ENCODE data around the gene PRRC2B. TPM values are rescaled to one million over a fixed set of nuclear protein-coding genes. Genes with fewer than 3 reads are reported as not detected.
A peak's percentile ranks its signal among the peaks of the same experiment; 100 is the strongest.
"Not testable (repeated sequence)": the region's sequence is repeated elsewhere in the genome, so short reads cannot be mapped to it uniquely, and the experiment has no call there.

PRRC2B gene
- total RNA-seq, 1 donor from 2014 or later: 103 TPM

GRCh38 chr9:131395157-131396098, 1.5 kb downstream of the PRRC2B start:
- Mint-ChIP-seq H3K9me3 (no peaks in the 10 kb centered on the region), H3K36me3 (ENCODE audit: low read depth) (peaks cover 13% of the 10 kb centered on the region), H3K4me3 (peak overlapping the region; percentile 89), H3K27me3 (ENCODE audit: insufficient read depth) (peaks cover 21% of the 10 kb centered on the region), H3K4me1 (ENCODE audit: low read depth) (peaks cover 58% of the 10 kb centered on the region), H3K27ac (peak overlapping the region; percentile 93)
- peak; percentile 76 for DNase-seq (ENCODE audit: low spot score)
- intact Hi-C loops (cut with micrococcal nuclease): loop anchor here (1.0 to 10.0 kb wide), 11 partner anchors 12 to 959 kb away; partner anchors contain the start of genes NUP214 and SETX

GRCh38 chr9:131396099-131396479, 2.2 kb downstream of the PRRC2B start:
- DNase-seq (ENCODE audit: low spot score): not testable (repeated sequence)

GRCh38 chr9:131396626-131397025, 2.7 kb downstream of the PRRC2B start:
- Mint-ChIP-seq H3K27ac (peak overlapping the region; percentile 76), H3K4me3 (peak overlapping the region; percentile 89), H3K4me1 (ENCODE audit: low read depth) (peaks cover 69% of the 10 kb centered on the region), H3K9me3 (no peaks in the 10 kb centered on the region), H3K27me3 (ENCODE audit: insufficient read depth) (peaks cover 11% of the 10 kb centered on the region), H3K36me3 (ENCODE audit: low read depth) (peaks cover 13% of the 10 kb centered on the region)
- intact Hi-C loops (cut with micrococcal nuclease): loop anchor here (5.0 to 10.0 kb wide), 5 partner anchors 124 to 958 kb away; partner anchors contain the start of gene SETX
- no peak for DNase-seq (ENCODE audit: low spot score)

More at GRCh38 chr9:131396099-131396479, 2.2 kb downstream of the PRRC2B start:
- peak overlapping the region; percentile 89 for H3K4me3 Mint-ChIP-seq
- not testable (repeated sequence) for H3K27ac Mint-ChIP-seq, H3K9me3 Mint-ChIP-seq
- peaks cover 17% of the 10 kb centered on the region for H3K27me3 Mint-ChIP-seq (ENCODE audit: insufficient read depth)
- intact Hi-C loops (cut with micrococcal nuclease): loop anchor here (5.0 to 10.0 kb wide), 5 partner anchors 124 to 959 kb away; partner anchors contain the start of gene SETX
- H3K4me1 Mint-ChIP-seq (ENCODE audit: low read depth): peaks cover 65% of the 10 kb centered on the region
- H3K36me3 Mint-ChIP-seq (ENCODE audit: low read depth): peaks cover 13% of the 10 kb centered on the region

- DNase-seq (ENCODE audit: low spot score): no peak
- peak overlapping the region; percentile 89 for H3K4me3 Mint-ChIP-seq
- peaks cover 15% of the 10 kb centered on the region for H3K36me3 Mint-ChIP-seq (ENCODE audit: low read depth)
- H3K27me3 Mint-ChIP-seq (ENCODE audit: insufficient read depth): peaks cover 11% of the 10 kb centered on the region
- H3K4me1 Mint-ChIP-seq (ENCODE audit: low read depth): peaks cover 73% of the 10 kb centered on the region
- intact Hi-C loops (cut with micrococcal nuclease): loop anchor here (5.0 to 10.0 kb wide), 5 partner anchors 125 to 958 kb away; partner anchors contain the start of gene SETX
- no peaks in the 10 kb centered on the region for H3K9me3 Mint-ChIP-seq
- H3K27ac Mint-ChIP-seq: peak overlapping the region; percentile 79
These were observed 3.4 kb downstream of the PRRC2B start for GRCh38 chr9:131397100-131397790.

GRCh38 chr9:131398204-131398603, 4.3 kb downstream of the PRRC2B start:
- DNase-seq (ENCODE audit: low spot score): peak; percentile 59
- no peaks in the 10 kb centered on the region for H3K9me3 Mint-ChIP-seq
- peaks cover 5% of the 10 kb centered on the region for H3K27me3 Mint-ChIP-seq (ENCODE audit: insufficient read depth)
- H3K27ac Mint-ChIP-seq: peak overlapping the region; percentile 79
- peaks cover 19% of the 10 kb centered on the region for H3K36me3 Mint-ChIP-seq (ENCODE audit: low read depth)
- peaks cover 77% of the 10 kb centered on the region for H3K4me1 Mint-ChIP-seq (ENCODE audit: low read depth)
- intact Hi-C loops (cut with micrococcal nuclease): loop anchor here (5.0 to 10.0 kb wide), 5 partner anchors 126 to 957 kb away; partner anchors contain the start of gene SETX
- peak overlapping the region; percentile 89 for H3K4me3 Mint-ChIP-seq

GRCh38 chr9:131399972-131400371, 6.1 kb downstream of the PRRC2B start:
- intact Hi-C loops (cut with micrococcal nuclease): loop anchor here (5.0 to 10.0 kb wide), 5 partner anchors 128 to 955 kb away; partner anchors contain the start of gene SETX
- no peaks in the 10 kb centered on the region for H3K9me3 Mint-ChIP-seq
- no peak for DNase-seq (ENCODE audit: low spot score)
- peaks cover 82% of the 10 kb centered on the region for H3K4me1 Mint-ChIP-seq (ENCODE audit: low read depth)
- H3K27ac Mint-ChIP-seq: no peak overlapping the region
- H3K36me3 Mint-ChIP-seq (ENCODE audit: low read depth): peaks cover 21% of the 10 kb centered on the region
- H3K4me3 Mint-ChIP-seq: peak overlapping the region; percentile 43
- H3K27me3 Mint-ChIP-seq (ENCODE audit: insufficient read depth): peaks cover 3% of the 10 kb centered on the region

GRCh38 chr9:131400627-131401026, 6.7 kb downstream of the PRRC2B start:
- Mint-ChIP-seq H3K4me3 (peak overlapping the region; percentile 11), H3K27ac (no peak overlapping the region), H3K27me3 (ENCODE audit: insufficient read depth) (no peaks in the 10 kb centered on the region), H3K4me1 (ENCODE audit: low read depth) (peaks cover 82% of the 10 kb centered on the region), H3K9me3 (no peaks in the 10 kb centered on the region), H3K36me3 (ENCODE audit: low read depth) (peaks cover 17% of the 10 kb centered on the region)
- intact Hi-C loops (cut with micrococcal nuclease): no loop called here
- no peak for DNase-seq (ENCODE audit: low spot score)

GRCh38 chr9:131402073-131402472, 8.2 kb downstream of the PRRC2B start:
- Mint-ChIP-seq H3K27ac (no peak overlapping the region), H3K4me3 (no peak overlapping the region), H3K27me3 (ENCODE audit: insufficient read depth) (no peaks in the 10 kb centered on the region), H3K4me1 (ENCODE audit: low read depth) (peaks cover 82% of the 10 kb centered on the region), H3K36me3 (ENCODE audit: low read depth) (peaks cover 14% of the 10 kb centered on the region), H3K9me3 (no peaks in the 10 kb centered on the region)
- DNase-seq (ENCODE audit: low spot score): no peak
- intact Hi-C loops (cut with micrococcal nuclease): no loop called here

- Mint-ChIP-seq H3K4me1 (ENCODE audit: low read depth) (peaks cover 82% of the 10 kb centered on the region), H3K36me3 (ENCODE audit: low read depth) (peaks cover 11% of the 10 kb centered on the region), H3K27ac (no peak overlapping the region), H3K27me3 (ENCODE audit: insufficient read depth) (no peaks in the 10 kb centered on the region), H3K4me3 (peak overlapping the region; percentile 40), H3K9me3 (no peaks in the 10 kb centered on the region)
- no peak for DNase-seq (ENCODE audit: low spot score)
- intact Hi-C loops (cut with micrococcal nuclease): no loop called here
These were observed 9.0 kb downstream of the PRRC2B start for GRCh38 chr9:131402738-131403492.

GRCh38 chr9:131403493-131403773, 9.5 kb downstream of the PRRC2B start:
- no peak overlapping the region for H3K4me3 Mint-ChIP-seq
- H3K9me3 Mint-ChIP-seq: no peaks in the 10 kb centered on the region
- no peaks in the 10 kb centered on the region for H3K27me3 Mint-ChIP-seq (ENCODE audit: insufficient read depth)
- intact Hi-C loops (cut with micrococcal nuclease): no loop called here
- peaks cover 13% of the 10 kb centered on the region for H3K36me3 Mint-ChIP-seq (ENCODE audit: low read depth)
- DNase-seq (ENCODE audit: low spot score): no peak
- H3K27ac Mint-ChIP-seq: no peak overlapping the region
- H3K4me1 Mint-ChIP-seq (ENCODE audit: low read depth): peaks cover 82% of the 10 kb centered on the region

GRCh38 chr9:131404581-131404980, 10.7 kb downstream of the PRRC2B start:
- Mint-ChIP-seq H3K4me1 (ENCODE audit: low read depth) (peaks cover 85% of the 10 kb centered on the region), H3K4me3 (peak overlapping the region; percentile 41), H3K9me3 (no peaks in the 10 kb centered on the region), H3K27ac (peak overlapping the region; percentile 11), H3K36me3 (ENCODE audit: low read depth) (peaks cover 13% of the 10 kb centered on the region), H3K27me3 (ENCODE audit: insufficient read depth) (no peaks in the 10 kb centered on the region)
- no peak for DNase-seq (ENCODE audit: low spot score)
- intact Hi-C loops (cut with micrococcal nuclease): no loop called here

GRCh38 chr9:131404987-131405386, 11.1 kb downstream of the PRRC2B start:
- H3K36me3 Mint-ChIP-seq (ENCODE audit: low read depth): peaks cover 10% of the 10 kb centered on the region
- H3K27me3 Mint-ChIP-seq (ENCODE audit: insufficient read depth): no peaks in the 10 kb centered on the region
- no peaks in the 10 kb centered on the region for H3K9me3 Mint-ChIP-seq
- H3K4me1 Mint-ChIP-seq (ENCODE audit: low read depth): peaks cover 85% of the 10 kb centered on the region
- H3K27ac Mint-ChIP-seq: peak overlapping the region; percentile 11
- no peak for DNase-seq (ENCODE audit: low spot score)
- intact Hi-C loops (cut with micrococcal nuclease): no loop called here
- peak overlapping the region; percentile 41 for H3K4me3 Mint-ChIP-seq

Measured in activated T-helper 1 cell treated with anti-CD3 and anti-CD28 coated beads, Interleukin-12 subunit alpha, Interleukin-12 subunit beta, Interleukin-2, Interleukin-4 antibody, amounts not matched to agents 30 ng/mL and 10 ng/mL and 1 ng/mL, durations not matched to agents 14 hours and 24 hours and 36 hours (primary cell).